HL-60 (cell line): ENCODE results near the gene LIN54.

Experiments used
- DNase-seq, 2 experiments: peaks; one replicate each; pipeline ENCODE4 v3.0.0-alpha.2; 2010 to 2020; ENCODE audit warnings: low read depth in 1 of 2, low spot score in 1 of 2
- H3K27ac ChIP-seq: fragments of 250-450 bp; sonication (Bioruptor Pico); replicated peaks from 2 replicates; pipeline ENCODE4 v1.5.1; 2020; ENCODE audit warnings: mild to moderate bottlenecking, moderate library complexity
- H3K27me3 ChIP-seq: fragments of 250-450 bp; sonication (Bioruptor Pico); 2 replicates; pipeline ENCODE4 v1.5.1; 2021; ENCODE audit warnings: mild to moderate bottlenecking, moderate library complexity; ENCODE audit not compliant: insufficient read depth, poor library complexity, severe bottlenecking
- H3K4me3 ChIP-seq: replicated peaks from 2 replicates; pipeline ENCODE4 v1.5.1; 2011; ENCODE audit warnings: mild to moderate bottlenecking, control low read depth, low read length; ENCODE audit not compliant: insufficient read depth
- GABPA ChIP-seq: IDR thresholded peaks from 2 replicates; pipeline ENCODE4 v1.6.1; 2012; ENCODE audit warnings: low read depth
- POLR2AphosphoS5 ChIP-seq: IDR thresholded peaks from 2 replicates; pipeline ENCODE4 v1.6.1; 2012; ENCODE audit warnings: low read depth
- SPI1 ChIP-seq: IDR thresholded peaks from 2 replicates; pipeline ENCODE4 v1.6.1; 2012; ENCODE audit warnings: low read depth, mild to moderate bottlenecking, borderline replicate concordance
- TF ChIP-seq, protein P1 (sequence below): IDR thresholded peaks from one replicate; pipeline ENCODE4 v1.5.1; 2011; ENCODE audit warnings: low read length, control low read depth, inconsistent platforms; ENCODE audit not compliant: insufficient read depth
- TF ChIP-seq, protein P2 (sequence below): IDR thresholded peaks from 2 replicates; pipeline ENCODE4 v1.6.1; 2012; ENCODE audit warnings: low read depth; ENCODE audit not compliant: insufficient replicate concordance

LIN54 gene

DNA sequence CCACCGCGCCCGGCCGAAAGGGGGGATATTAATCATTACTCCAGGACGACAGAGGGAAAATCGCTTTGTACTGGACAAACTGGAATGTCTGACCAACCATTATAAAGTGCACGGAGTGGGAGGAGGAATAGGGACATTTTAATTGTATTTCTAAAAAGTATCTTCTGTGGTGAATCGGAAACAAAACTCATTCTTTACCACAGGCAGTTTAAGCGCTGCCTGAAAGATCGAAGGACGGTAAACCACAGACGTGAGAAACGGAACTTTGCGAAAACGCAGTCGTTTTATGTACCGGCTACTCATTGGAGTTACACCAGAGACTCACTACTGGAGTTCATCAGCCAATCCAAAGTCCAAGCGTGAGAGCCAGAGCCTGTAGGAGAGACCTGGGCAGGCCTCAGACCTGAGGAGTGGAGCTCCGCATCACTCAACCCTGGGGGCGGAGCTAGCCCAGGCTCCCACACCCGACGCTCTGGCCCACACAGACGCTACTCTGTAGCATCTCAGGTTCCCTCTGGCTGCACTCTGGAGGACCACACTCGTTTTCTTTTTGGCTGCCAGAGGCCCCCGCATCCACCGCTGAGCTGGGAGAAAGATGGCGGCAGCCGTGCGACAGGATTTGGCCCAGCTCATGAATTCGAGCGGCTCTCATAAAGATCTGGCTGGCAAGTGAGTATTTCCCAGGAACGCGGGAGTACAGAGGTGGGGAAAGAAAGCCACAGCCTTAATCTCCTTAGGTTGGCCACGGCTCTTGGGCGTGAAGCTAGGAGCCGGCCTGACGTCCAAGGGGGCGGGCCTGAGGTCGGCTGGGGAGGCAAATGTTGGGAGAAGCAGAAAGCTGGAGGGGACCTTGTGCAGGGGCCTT is 24.2 kb upstream of the LIN54 start, which contains the start of gene COPS4:
Gene COPS4, plus strand, starts transcription at position 554 of the 865 bp plus-strand sequence. Its CDS starts 42 bp downstream, at position 596.
- TF ChIP-seq POLR2AphosphoS5 (peak; percentile 92), GABPA (peak; percentile 84)
- TF ChIP-seq, protein P1, sequence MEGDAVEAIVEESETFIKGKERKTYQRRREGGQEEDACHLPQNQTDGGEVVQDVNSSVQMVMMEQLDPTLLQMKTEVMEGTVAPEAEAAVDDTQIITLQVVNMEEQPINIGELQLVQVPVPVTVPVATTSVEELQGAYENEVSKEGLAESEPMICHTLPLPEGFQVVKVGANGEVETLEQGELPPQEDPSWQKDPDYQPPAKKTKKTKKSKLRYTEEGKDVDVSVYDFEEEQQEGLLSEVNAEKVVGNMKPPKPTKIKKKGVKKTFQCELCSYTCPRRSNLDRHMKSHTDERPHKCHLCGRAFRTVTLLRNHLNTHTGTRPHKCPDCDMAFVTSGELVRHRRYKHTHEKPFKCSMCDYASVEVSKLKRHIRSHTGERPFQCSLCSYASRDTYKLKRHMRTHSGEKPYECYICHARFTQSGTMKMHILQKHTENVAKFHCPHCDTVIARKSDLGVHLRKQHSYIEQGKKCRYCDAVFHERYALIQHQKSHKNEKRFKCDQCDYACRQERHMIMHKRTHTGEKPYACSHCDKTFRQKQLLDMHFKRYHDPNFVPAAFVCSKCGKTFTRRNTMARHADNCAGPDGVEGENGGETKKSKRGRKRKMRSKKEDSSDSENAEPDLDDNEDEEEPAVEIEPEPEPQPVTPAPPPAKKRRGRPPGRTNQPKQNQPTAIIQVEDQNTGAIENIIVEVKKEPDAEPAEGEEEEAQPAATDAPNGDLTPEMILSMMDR: no peak
- TF ChIP-seq, protein P2, sequence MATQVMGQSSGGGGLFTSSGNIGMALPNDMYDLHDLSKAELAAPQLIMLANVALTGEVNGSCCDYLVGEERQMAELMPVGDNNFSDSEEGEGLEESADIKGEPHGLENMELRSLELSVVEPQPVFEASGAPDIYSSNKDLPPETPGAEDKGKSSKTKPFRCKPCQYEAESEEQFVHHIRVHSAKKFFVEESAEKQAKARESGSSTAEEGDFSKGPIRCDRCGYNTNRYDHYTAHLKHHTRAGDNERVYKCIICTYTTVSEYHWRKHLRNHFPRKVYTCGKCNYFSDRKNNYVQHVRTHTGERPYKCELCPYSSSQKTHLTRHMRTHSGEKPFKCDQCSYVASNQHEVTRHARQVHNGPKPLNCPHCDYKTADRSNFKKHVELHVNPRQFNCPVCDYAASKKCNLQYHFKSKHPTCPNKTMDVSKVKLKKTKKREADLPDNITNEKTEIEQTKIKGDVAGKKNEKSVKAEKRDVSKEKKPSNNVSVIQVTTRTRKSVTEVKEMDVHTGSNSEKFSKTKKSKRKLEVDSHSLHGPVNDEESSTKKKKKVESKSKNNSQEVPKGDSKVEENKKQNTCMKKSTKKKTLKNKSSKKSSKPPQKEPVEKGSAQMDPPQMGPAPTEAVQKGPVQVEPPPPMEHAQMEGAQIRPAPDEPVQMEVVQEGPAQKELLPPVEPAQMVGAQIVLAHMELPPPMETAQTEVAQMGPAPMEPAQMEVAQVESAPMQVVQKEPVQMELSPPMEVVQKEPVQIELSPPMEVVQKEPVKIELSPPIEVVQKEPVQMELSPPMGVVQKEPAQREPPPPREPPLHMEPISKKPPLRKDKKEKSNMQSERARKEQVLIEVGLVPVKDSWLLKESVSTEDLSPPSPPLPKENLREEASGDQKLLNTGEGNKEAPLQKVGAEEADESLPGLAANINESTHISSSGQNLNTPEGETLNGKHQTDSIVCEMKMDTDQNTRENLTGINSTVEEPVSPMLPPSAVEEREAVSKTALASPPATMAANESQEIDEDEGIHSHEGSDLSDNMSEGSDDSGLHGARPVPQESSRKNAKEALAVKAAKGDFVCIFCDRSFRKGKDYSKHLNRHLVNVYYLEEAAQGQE: peak; percentile 64
- Histone ChIP-seq H3K27me3 (no peaks in the 10 kb centered on the region), H3K4me3 (peak within 1 kb of the TSS; percentile 88), H3K27ac (peak within 1 kb of the TSS; percentile 97)
- DNase-seq: peak; percentile 99 to 100

DNA sequence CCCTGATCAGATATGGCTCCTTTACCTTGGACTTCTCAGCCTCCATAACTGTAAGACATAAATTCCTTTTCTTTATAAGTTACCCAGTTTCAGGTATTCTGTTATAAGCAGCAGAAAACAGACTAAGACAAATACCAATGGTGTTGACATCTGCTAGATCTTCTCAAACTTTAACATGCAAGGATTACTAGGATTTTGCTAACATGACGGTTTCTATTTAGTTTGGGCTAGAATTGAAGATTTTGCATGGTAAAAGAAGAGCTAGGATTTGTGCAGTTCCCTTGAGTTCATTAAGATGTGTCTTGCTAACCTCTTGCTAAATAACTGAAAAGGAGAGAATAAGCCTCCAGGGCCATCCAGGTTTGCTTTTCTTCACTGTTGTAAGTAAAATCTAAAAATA is 19.1 kb upstream of the LIN54 start:
- H3K27me3 ChIP-seq: no peaks in the 10 kb centered on the region
- no peak overlapping the region for H3K4me3 ChIP-seq
- H3K27ac ChIP-seq: no peak overlapping the region
- DNase-seq: no peak
- TF ChIP-seq, protein P1: no peak
- TF ChIP-seq GABPA: no peak

DNA sequence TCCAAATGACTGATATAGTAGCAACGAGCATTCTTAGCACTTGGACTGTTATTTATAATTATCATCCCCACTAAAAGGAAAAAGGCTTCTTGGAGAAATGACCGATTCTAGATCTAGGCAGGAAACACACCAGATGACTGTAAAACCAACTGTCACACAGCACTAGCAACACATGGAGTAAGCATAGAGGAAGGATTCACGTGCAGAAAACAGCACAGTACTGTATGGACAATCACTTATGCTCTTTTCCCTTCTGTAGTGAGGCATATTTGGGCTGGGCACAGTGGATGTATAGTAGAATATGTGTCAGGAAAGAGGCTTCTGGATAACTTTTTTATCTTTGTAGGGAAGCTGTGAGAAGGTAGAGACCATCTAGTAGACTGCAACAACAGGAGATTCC is 18.4 kb upstream of the LIN54 start:
- H3K4me3 ChIP-seq: no peak overlapping the region
- H3K27ac ChIP-seq: no peak overlapping the region
- no peak for DNase-seq
- H3K27me3 ChIP-seq: no peaks in the 10 kb centered on the region
- no peak for TF ChIP-seq GABPA
- TF ChIP-seq, protein P1: no peak
- no peak for TF ChIP-seq SPI1
- TF ChIP-seq, protein P2: no peak
- no peak for TF ChIP-seq POLR2AphosphoS5
